ENCODE results near the gene SPARCL1.

SPARCL1 gene

DNA sequence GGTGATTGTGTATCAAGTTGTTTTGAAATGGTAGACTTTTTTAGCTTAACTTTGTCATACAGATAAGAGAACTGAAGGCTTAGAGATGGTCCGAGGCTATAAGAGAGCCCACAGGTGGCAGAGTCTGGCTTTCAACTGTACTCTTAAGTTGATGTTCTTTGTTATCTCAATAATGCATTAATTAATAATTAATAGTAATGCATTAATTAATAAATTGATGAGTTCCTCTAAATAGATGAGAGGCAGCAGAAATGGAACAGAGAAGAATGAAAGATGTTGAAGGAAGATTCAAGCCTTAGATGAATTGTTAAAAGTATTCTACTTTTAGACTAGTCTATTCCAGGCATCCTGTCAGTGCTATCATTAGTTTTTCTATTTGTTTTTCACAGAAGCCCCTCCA, 84.4 kb downstream of the SPARCL1 start:
- Histone ChIP-seq H3F3A (ENCODE audit: control insufficient read depth, insufficient read depth) (no peaks in the 10 kb centered on the region; the same call in 1 of the 2 replicates), H3K4me3 (ENCODE audit: low read length) (no peak overlapping the region), H3K79me2 (ENCODE audit: control insufficient read depth, low read length) (no peaks in the 10 kb centered on the region), H3K36me3 (ENCODE audit: control insufficient read depth, low read length) (peaks cover 35% of the 10 kb centered on the region), H3K4me1 (ENCODE audit: control insufficient read depth, low read length) (no peaks in the 10 kb centered on the region), H3K4me2 (ENCODE audit: low read length) (no peak overlapping the region), H3K27ac (ENCODE audit: low read depth, low read length) (no peak overlapping the region), H3K9me3 (ENCODE audit: control insufficient read depth, insufficient read depth, low read length) (no peaks in the 10 kb centered on the region), H4K20me1 (ENCODE audit: control insufficient read depth, insufficient read depth, low read depth, low read length) (no peaks in the 10 kb centered on the region), H3K9me2 (replicated peaks; ENCODE audit: control insufficient read depth, low read length) (no peaks in the 10 kb centered on the region), H3K27me3 (ENCODE audit: control insufficient read depth, low read length) (no peaks in the 10 kb centered on the region)
- TF ChIP-seq EZH2phosphoT487 (IDR thresholded peaks at IDR 0.05; ENCODE audit: borderline replicate concordance, low read length) (no peak), CTCF (IDR thresholded peaks at IDR 0.05; ENCODE audit: low read depth, low read length, poor library complexity, severe bottlenecking) (no peak)

DNA sequence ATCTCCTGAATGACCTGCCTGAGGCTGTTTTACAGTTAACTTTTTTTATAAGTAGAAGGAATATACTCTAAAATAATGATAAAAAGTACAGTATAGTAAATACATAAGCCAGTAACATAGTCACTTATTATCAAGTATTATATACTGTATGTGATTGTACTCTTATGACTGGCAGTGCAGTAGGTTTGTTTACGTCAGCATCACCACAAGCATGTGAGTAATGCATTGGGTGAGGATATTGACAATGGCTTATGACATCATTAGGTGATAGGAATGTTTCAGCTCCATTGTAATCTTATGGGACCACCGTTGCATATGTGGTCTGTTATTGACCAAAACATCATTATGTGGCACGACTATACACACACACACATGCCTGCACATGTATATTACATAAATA, 86.3 kb downstream of the SPARCL1 start:
- H3K4me3 ChIP-seq (ENCODE audit: low read length) = no peak overlapping the region
- no peaks in the 10 kb centered on the region for H4K20me1 ChIP-seq (ENCODE audit: control insufficient read depth, insufficient read depth, low read depth, low read length)
- H3K4me1 ChIP-seq (ENCODE audit: control insufficient read depth, low read length) = no peaks in the 10 kb centered on the region
- H3K27me3 ChIP-seq (ENCODE audit: control insufficient read depth, low read length) = no peaks in the 10 kb centered on the region
- H3K79me2 ChIP-seq (ENCODE audit: control insufficient read depth, low read length) = no peaks in the 10 kb centered on the region
- no peaks in the 10 kb centered on the region; the same call in 1 of the 2 replicates for H3F3A ChIP-seq (ENCODE audit: control insufficient read depth, insufficient read depth)
- no peak overlapping the region for H3K4me2 ChIP-seq (ENCODE audit: low read length)
- no peak for TF ChIP-seq CTCF (IDR thresholded peaks at IDR 0.05; ENCODE audit: low read depth, low read length, poor library complexity, severe bottlenecking)
- TF ChIP-seq EZH2phosphoT487 (IDR thresholded peaks at IDR 0.05; ENCODE audit: borderline replicate concordance, low read length) = no peak
- H3K27ac ChIP-seq (ENCODE audit: low read depth, low read length) = no peak overlapping the region
- H3K9me3 ChIP-seq (ENCODE audit: control insufficient read depth, insufficient read depth, low read length) = no peaks in the 10 kb centered on the region
- H3K36me3 ChIP-seq (ENCODE audit: control insufficient read depth, low read length) = peaks cover 37% of the 10 kb centered on the region
- no peaks in the 10 kb centered on the region for H3K9me2 ChIP-seq (replicated peaks; ENCODE audit: control insufficient read depth, low read length)

- Histone ChIP-seq H3K4me2 (ENCODE audit: low read length) (no peak overlapping the region), H3K9me2 (replicated peaks; ENCODE audit: control insufficient read depth, low read length) (no peaks in the 10 kb centered on the region), H3K4me3 (ENCODE audit: low read length) (no peak overlapping the region), H3F3A (ENCODE audit: control insufficient read depth, insufficient read depth) (no peaks in the 10 kb centered on the region), H3K79me2 (ENCODE audit: control insufficient read depth, low read length) (peaks cover 70% of the 10 kb centered on the region), H3K4me1 (ENCODE audit: control insufficient read depth, low read length) (no peaks in the 10 kb centered on the region), H3K36me3 (ENCODE audit: control insufficient read depth, low read length) (peaks cover 21% of the 10 kb centered on the region), H4K20me1 (ENCODE audit: control insufficient read depth, insufficient read depth, low read depth, low read length) (no peaks in the 10 kb centered on the region), H3K27ac (ENCODE audit: low read depth, low read length) (no peak overlapping the region), H3K9me3 (ENCODE audit: control insufficient read depth, insufficient read depth, low read length) (no peaks in the 10 kb centered on the region), H3K27me3 (ENCODE audit: control insufficient read depth, low read length) (no peaks in the 10 kb centered on the region)
- no peak for TF ChIP-seq CTCF (IDR thresholded peaks at IDR 0.05; ENCODE audit: low read depth, low read length, poor library complexity, severe bottlenecking)
- TF ChIP-seq EZH2phosphoT487 (IDR thresholded peaks at IDR 0.05; ENCODE audit: borderline replicate concordance, low read length) = no peak
These were observed 95.8 kb downstream of the SPARCL1 start for GRCh38 chr4:87433342-87433741.

- H3K27me3 ChIP-seq (ENCODE audit: control insufficient read depth, low read length) = no peaks in the 10 kb centered on the region
- no peaks in the 10 kb centered on the region for H3K36me3 ChIP-seq (ENCODE audit: control insufficient read depth, low read length)
- peaks cover under 1% of the 10 kb centered on the region for H3K4me1 ChIP-seq (ENCODE audit: control insufficient read depth, low read length)
- no peaks in the 10 kb centered on the region for H4K20me1 ChIP-seq (ENCODE audit: control insufficient read depth, insufficient read depth, low read depth, low read length)
- no peak overlapping the region for H3K4me2 ChIP-seq (ENCODE audit: low read length)
- H3K9me2 ChIP-seq (replicated peaks; ENCODE audit: control insufficient read depth, low read length) = no peaks in the 10 kb centered on the region
- no peaks in the 10 kb centered on the region for H3K9me3 ChIP-seq (ENCODE audit: control insufficient read depth, insufficient read depth, low read length)
- H3K79me2 ChIP-seq (ENCODE audit: control insufficient read depth, low read length) = peaks cover 94% of the 10 kb centered on the region
- H3K27ac ChIP-seq (ENCODE audit: low read depth, low read length) = no peak overlapping the region
- no peaks in the 10 kb centered on the region for H3F3A ChIP-seq (ENCODE audit: control insufficient read depth, insufficient read depth)
- H3K4me3 ChIP-seq (ENCODE audit: low read length) = no peak overlapping the region
- no peak for TF ChIP-seq EZH2phosphoT487 (IDR thresholded peaks at IDR 0.05; ENCODE audit: borderline replicate concordance, low read length)
These were observed 99.1 kb downstream of the SPARCL1 start for GRCh38 chr4:87430038-87430437.

Measured in DOHH2 (cell line).